IMR-90 (cell line): ENCODE measurements around the gene NKAIN2. TPM values are rescaled to one million over a fixed set of nuclear protein-coding genes. Genes with fewer than 3 reads are reported as not detected.

Experiments used
- ATAC-seq: fragments of 200-7000 bp; cut with Tn5 transposase; 2 replicates; pipeline ENCODE4 v1.9.1; 2020; ENCODE audit warnings: low read depth, mild to moderate bottlenecking, moderate library complexity
- BruUV-seq: library from RNA; stranded (reverse); fragments of 400-500 nt; replicated peaks from 2 replicates; lab custom pipeline; 2021; lab: Mats Ljungman, UMichigan
- CTCF ChIA-PET: fragments of 300-600 bp; formaldehyde crosslinking; extraction: SDS; loops from one replicate; lab custom pipeline; 2021; ENCODE audit warnings: antibody characterized with exemption; lab: Yijun Ruan, JAX
- POLR2A ChIA-PET: fragments of 300-600 bp; sonication (Branson Sonifier 250); formaldehyde crosslinking; loops from one replicate; lab custom pipeline; 2022; ENCODE audit warnings: antibody characterized with exemption; ENCODE audit not compliant: unreplicated experiment; lab: Charles Lee
- DNase-seq: peaks from one replicate; pipeline ENCODE4 v3.0.0; 2013
- H2AFZ ChIP-seq: replicated peaks from 2 replicates; pipeline ENCODE3; 2013; ENCODE audit warnings: low read length, mild to moderate bottlenecking; ENCODE audit not compliant: poor library complexity
- H2AK5ac ChIP-seq: 2 replicates; pipeline ENCODE4 v1.6.1; 2013; ENCODE audit warnings: low read depth, low read length, inconsistent platforms
- H2AK9ac ChIP-seq: replicated peaks from 2 replicates; pipeline ENCODE3; 2013; ENCODE audit warnings: mild to moderate bottlenecking, low read depth, low read length, moderate library complexity; ENCODE audit not compliant: poor library complexity
- H2BK120ac ChIP-seq: 2 replicates; pipeline ENCODE4 v1.6.1; 2013; ENCODE audit warnings: low read depth, low read length, inconsistent platforms
- H2BK15ac ChIP-seq: 3 replicates; pipeline ENCODE4 v1.6.1; 2013; ENCODE audit warnings: low read depth, low read length, inconsistent platforms
- H2BK20ac ChIP-seq: 2 replicates; pipeline ENCODE4 v1.6.1; 2013; ENCODE audit warnings: low read depth, mild to moderate bottlenecking, inconsistent platforms, low read length, moderate library complexity
- H2BK5ac ChIP-seq: 2 replicates; pipeline ENCODE4 v1.6.1; 2013; ENCODE audit warnings: mild to moderate bottlenecking, low read depth, low read length, inconsistent platforms; ENCODE audit not compliant: poor library complexity, severe bottlenecking
- H3K14ac ChIP-seq: replicated peaks from 2 replicates; pipeline ENCODE4 v1.6.1; 2013; ENCODE audit warnings: low read depth, low read length, inconsistent platforms
- H3K18ac ChIP-seq: 2 replicates; pipeline ENCODE4 v1.6.1; 2013; ENCODE audit warnings: low read depth, low read length, control low read depth
- H3K23ac ChIP-seq: 2 replicates; pipeline ENCODE4 v1.6.1; 2013; ENCODE audit warnings: low read depth, low read length, inconsistent platforms
- H3K27ac ChIP-seq: 2 replicates; pipeline ENCODE4 v1.5.1; 2013; ENCODE audit warnings: mild to moderate bottlenecking, control low read depth, low read length; ENCODE audit not compliant: insufficient read depth
- H3K27me3 ChIP-seq: 2 replicates; pipeline ENCODE4 v1.6.1; 2013; ENCODE audit warnings: low read length; ENCODE audit not compliant: control insufficient read depth, insufficient read depth
- H3K36me3 ChIP-seq: 2 replicates; pipeline ENCODE4 v1.6.1; 2013; ENCODE audit warnings: low read length, mixed read lengths; ENCODE audit not compliant: control insufficient read depth, insufficient read depth
- H3K4ac ChIP-seq: 2 replicates; pipeline ENCODE4 v1.6.1; 2013; ENCODE audit warnings: low read depth, low read length, inconsistent platforms
- H3K4me1 ChIP-seq: 2 replicates; pipeline ENCODE4 v1.6.1; 2013; ENCODE audit warnings: low read length, mixed read lengths; ENCODE audit not compliant: control insufficient read depth, insufficient read depth
- H3K4me2 ChIP-seq: 2 replicates; pipeline ENCODE4 v1.6.1; 2013; ENCODE audit warnings: low read depth, mild to moderate bottlenecking, control low read depth, low read length, moderate library complexity
- H3K4me3 ChIP-seq: 2 replicates; pipeline ENCODE4 v1.5.1; 2013; ENCODE audit warnings: low read depth, mild to moderate bottlenecking, control low read depth, low read length, moderate library complexity; ENCODE audit not compliant: insufficient read depth
- H3K56ac ChIP-seq: 2 replicates; pipeline ENCODE4 v1.6.1; 2013; ENCODE audit warnings: low read length, inconsistent platforms; ENCODE audit not compliant: insufficient read depth; ENCODE audit errors: extremely low read depth
- H3K79me1 ChIP-seq, 2 experiments: 2 replicates each; pipeline ENCODE4 v1.6.1; 2013; ENCODE audit warnings: low read length in 2 of 2, inconsistent platforms in 1 of 2, low read depth in 1 of 2
- H3K9ac ChIP-seq: 2 replicates; pipeline ENCODE4 v1.6.1; 2013; ENCODE audit warnings: low read depth, low read length, control low read depth
- H3K9me1 ChIP-seq: 2 replicates; pipeline ENCODE4 v1.6.1; 2013; ENCODE audit warnings: low read length, inconsistent platforms; ENCODE audit not compliant: insufficient read depth
- H3K9me3 ChIP-seq: 2 replicates; pipeline ENCODE4 v1.6.1; 2013; ENCODE audit warnings: low read length; ENCODE audit not compliant: control insufficient read depth, insufficient read depth
- H4K20me1 ChIP-seq: 2 replicates; pipeline ENCODE4 v1.6.1; 2013; ENCODE audit warnings: low read length, inconsistent platforms; ENCODE audit not compliant: insufficient read depth
- H4K5ac ChIP-seq: 2 replicates; pipeline ENCODE4 v1.6.1; 2013; ENCODE audit warnings: mild to moderate bottlenecking, low read depth, low read length, control low read depth
- H4K8ac ChIP-seq, 2 experiments: 2 replicates each; pipeline ENCODE4 v1.6.1; 2013; ENCODE audit warnings: low read depth in 2 of 2, low read length in 2 of 2, control low read depth in 1 of 2, inconsistent platforms in 1 of 2
- H4K91ac ChIP-seq: 2 replicates; pipeline ENCODE4 v1.6.1; 2013; ENCODE audit warnings: low read depth, low read length, inconsistent platforms; ENCODE audit not compliant: insufficient read depth
- BHLHE40 ChIP-seq: fragments of 150-350 bp; IDR thresholded peaks from 2 replicates; pipeline ENCODE4 v1.6.1; 2016; ENCODE audit warnings: mild to moderate bottlenecking, low read depth, low read length
- CEBPB ChIP-seq: IDR thresholded peaks from 2 replicates; pipeline ENCODE4 v1.6.1; 2012; ENCODE audit warnings: low read depth, low read length, improper control_type of control experiment
- CHD1 ChIP-seq: IDR thresholded peaks from 2 replicates; pipeline ENCODE4 v1.6.1; 2012; ENCODE audit warnings: low read depth, low read length, improper control_type of control experiment
- CTCF ChIP-seq: conservative IDR thresholded peaks from 2 replicates; pipeline ENCODE4 v1.5.1; 2012; ENCODE audit warnings: mild to moderate bottlenecking, low read depth, low read length, improper control_type of control experiment
- ELK1 ChIP-seq: fragments of 150-350 bp; IDR thresholded peaks from 2 replicates; pipeline ENCODE4 v1.6.1; 2016; ENCODE audit warnings: low read depth, mild to moderate bottlenecking, low read length, moderate library complexity, borderline replicate concordance
- FOS ChIP-seq: fragments of 150-350 bp; IDR thresholded peaks from 2 replicates; pipeline ENCODE4 v1.6.1; 2016; ENCODE audit warnings: low read depth, low read length
- MAFK ChIP-seq: IDR thresholded peaks from 2 replicates; pipeline ENCODE4 v1.6.1; 2012; ENCODE audit warnings: low read depth, low read length, improper control_type of control experiment
- MAZ ChIP-seq: IDR thresholded peaks from 2 replicates; pipeline ENCODE4 v1.6.1; 2012; ENCODE audit warnings: low read depth, mild to moderate bottlenecking, low read length, improper control_type of control experiment, moderate library complexity, borderline replicate concordance
- MXI1 ChIP-seq: IDR thresholded peaks from 2 replicates; pipeline ENCODE4 v1.6.1; 2012; ENCODE audit warnings: low read depth, mild to moderate bottlenecking, low read length, moderate library complexity, borderline replicate concordance
- NFE2L2 ChIP-seq: fragments of 150-350 bp; IDR thresholded peaks from 2 replicates; pipeline ENCODE4 v1.6.1; 2016; ENCODE audit warnings: low read depth, mild to moderate bottlenecking, low read length
- POLR2A ChIP-seq: IDR thresholded peaks from 2 replicates; pipeline ENCODE4 v1.6.1; 2012; ENCODE audit warnings: mild to moderate bottlenecking, low read depth, low read length
- RAD21 ChIP-seq: IDR thresholded peaks from 2 replicates; pipeline ENCODE4 v1.6.1; 2012; ENCODE audit warnings: low read length, improper control_type of control experiment
- RCOR1 ChIP-seq: IDR thresholded peaks from 2 replicates; pipeline ENCODE4 v1.6.1; 2012; ENCODE audit warnings: mild to moderate bottlenecking, low read length, improper control_type of control experiment; ENCODE audit not compliant: insufficient replicate concordance
- RFX5 ChIP-seq: IDR thresholded peaks from 2 replicates; pipeline ENCODE4 v1.8.0; 2012; ENCODE audit warnings: low read depth, mild to moderate bottlenecking, low read length, moderate library complexity
- SMC3 ChIP-seq: fragments of 150-350 bp; IDR thresholded peaks from 2 replicates; pipeline ENCODE4 v1.6.1; 2016; ENCODE audit warnings: low read depth, mild to moderate bottlenecking, antibody characterized with exemption, low read length, moderate library complexity
- USF2 ChIP-seq: fragments of 150-350 bp; IDR thresholded peaks from 2 replicates; pipeline ENCODE4 v1.6.1; 2017; ENCODE audit warnings: mild to moderate bottlenecking, antibody characterized with exemption, low read length, low read depth
- WGBS, 2 experiments: methylation state at CpG; one replicate each; pipeline versions ENCODE4 v1.1.5 to v1.1.7; 2013; ENCODE audit warnings: missing lambda C conversion rate in 2 of 2; ENCODE audit not compliant: insufficient read length in 1 of 2; ENCODE audit errors: extremely low coverage in 2 of 2; 5-methylcytosine and 5-hydroxymethylcytosine counted together
- dilution Hi-C: fragments of 300-500 bp; cut with HindIII; formaldehyde crosslinking; loops from one replicate; pipeline ENCODE4 v1.14.3; 2018; ENCODE audit warnings: low sequenced_read_pairs; ENCODE audit not compliant: unreplicated experiment
- in situ Hi-C: fragments of 300-500 bp; cut with MboI; formaldehyde crosslinking; loops from 3 replicates; pipeline ENCODE4 v1.14.3; 2019; ENCODE audit warnings: low sequenced_read_pairs, inconsistent platforms, mixed read lengths
- intact Hi-C: fragments of 100-400 bp; cut with micrococcal nuclease; formaldehyde crosslinking; loops from 2 replicates; pipeline ENCODE4 v1.10.0; 2022
- polyA plus RNA-seq, 3 experiments: library from polyadenylated mRNA; depleted of rRNA; stranded (reverse); fragments of >200 nt; gene quantifications; 2 replicates each; pipeline ENCODE4 v1.2.3, GENCODE V29; 2012; ENCODE audit warnings: low replicate concordance in 1 of 3
- total RNA-seq: library from RNA; depleted of rRNA; stranded (reverse); fragments of >200 nt; gene quantifications from 2 replicates; pipeline ENCODE4 v1.2.3, GENCODE V29; 2012

Gene NKAIN2
- total and polyA plus RNA-seq, 2 of the 4 experiments (the other 2 are of a cell fraction) = not detected

- no CpG with 5 or more reads among the region's 1 CpG for WGBS, 2 experiments
- Histone ChIP-seq H2BK15ac (no peak overlapping the region), H3K4me1 (no peaks in the 10 kb centered on the region), H2BK120ac (no peak overlapping the region), H3K9ac (no peak overlapping the region), H3K18ac (no peak overlapping the region), H4K5ac (no peak overlapping the region), H4K91ac (no peak overlapping the region), H3K9me3 (no peaks in the 10 kb centered on the region), H3K4ac (no peak overlapping the region), H3K36me3 (no peaks in the 10 kb centered on the region), H3K23ac (no peak overlapping the region), H2AK5ac (no peak overlapping the region), H3K79me1 (no peaks in the 10 kb centered on the region), H2AK9ac (no peak overlapping the region), H4K8ac (no peak overlapping the region), H2BK5ac (no peak overlapping the region), H3K4me3 (no peak overlapping the region), H3K56ac (no peak overlapping the region), H3K14ac (no peak overlapping the region), H3K9me1 (no peaks in the 10 kb centered on the region), H3K27me3 (no peaks in the 10 kb centered on the region), H2BK20ac (no peak overlapping the region), H4K20me1 (no peaks in the 10 kb centered on the region), H3K27ac (no peak overlapping the region), H2AFZ (no peak overlapping the region), H3K4me2 (no peak overlapping the region)
- intact Hi-C loops = no loop called here
- POLR2A ChIA-PET = no interaction called here
- DNase-seq = no peak
- no peak for ATAC-seq
- in situ Hi-C loops = no loop called here
- no TSS peak for BruUV-seq
- dilution Hi-C loops = no loop called here
- CTCF ChIA-PET = no interaction called here
- no peak for TF ChIP-seq SMC3
- no peak for TF ChIP-seq RFX5
- no peak for TF ChIP-seq MAZ
- TF ChIP-seq MXI1 = no peak
- TF ChIP-seq RCOR1 = no peak
- no peak for TF ChIP-seq ELK1
- no peak for TF ChIP-seq BHLHE40
- no peak for TF ChIP-seq USF2
- TF ChIP-seq POLR2A = no peak
- TF ChIP-seq FOS = no peak
- no peak for TF ChIP-seq CTCF
- TF ChIP-seq CEBPB = no peak
- TF ChIP-seq RAD21 = no peak
- no peak for TF ChIP-seq CHD1
- TF ChIP-seq MAFK = no peak
- TF ChIP-seq NFE2L2 = no peak
Observed at GRCh38 chr6:124273701-124274100, 470.0 kb downstream of the NKAIN2 start.
